Kidney epithelial cell (primary cell): Measurements from ENCODE around the gene GZMH. TPM values are rescaled to one million over a fixed set of nuclear protein-coding genes. Genes with fewer than 3 reads are reported as not detected.
A peak's percentile ranks its signal among the peaks of the same experiment; 100 is the strongest.

Source experiments
- DNase-seq: peaks from one replicate; pipeline ENCODE4 v3.0.0-alpha.2; 2010; ENCODE audit warnings: low read depth
- H3K27me3 ChIP-seq: 2 replicates; pipeline ENCODE4 v1.6.0; 2011; ENCODE audit warnings: low read length; ENCODE audit not compliant: control insufficient read depth, insufficient read depth
- H3K36me3 ChIP-seq: 2 replicates; pipeline ENCODE4 v1.5.1; 2011; ENCODE audit warnings: low read length; ENCODE audit not compliant: control insufficient read depth, insufficient read depth
- H3K4me3 ChIP-seq: 2 replicates; pipeline ENCODE4 v1.5.1; 2011; ENCODE audit warnings: low read depth, mild to moderate bottlenecking, control low read depth, low read length
- CTCF ChIP-seq: IDR thresholded peaks from 2 replicates; pipeline ENCODE4 v1.5.1; 2011; ENCODE audit warnings: mild to moderate bottlenecking, moderate library complexity, low read length, control low read depth, inconsistent platforms; ENCODE audit not compliant: insufficient read depth, poor library complexity, severe bottlenecking
- total RNA-seq: library from RNA; depleted of rRNA; stranded (reverse); fragments of >200 nt; gene quantifications from 2 replicates; pipeline ENCODE4 v1.2.3, GENCODE V29; 2015

GZMH gene
- total RNA-seq, 1 donor from 2014 or later, result not detected

- no peaks in the 10 kb centered on the region for H3K27me3 ChIP-seq
- no peak for DNase-seq
- no peak for TF ChIP-seq CTCF
- H3K4me3 ChIP-seq, result no peak overlapping the region
- H3K36me3 ChIP-seq, result no peaks in the 10 kb centered on the region
Measured at GRCh38 chr14:24563505-24563904, 46.0 kb downstream of the GZMH start.

- peak; percentile 39 for DNase-seq
Measured at GRCh38 chr14:24556756-24557155, 52.7 kb downstream of the GZMH start.

More at GRCh38 chr14:24556756-24557155, 52.7 kb downstream of the GZMH start:
- H3K4me3 ChIP-seq, result no peak overlapping the region
- no peaks in the 10 kb centered on the region for H3K36me3 ChIP-seq
- no peaks in the 10 kb centered on the region for H3K27me3 ChIP-seq
- no peak for TF ChIP-seq CTCF

Other genes with a start within 250 kb of the GZMH start
- 8.0 and 14.0 TPM in 2 replicates for gene NFATC4, start 241.5 kb downstream of the GZMH start, total RNA-seq
- 6.0 and 6.3 TPM in 2 replicates for gene NYNRIN, start 210.7 kb downstream of the GZMH start, total RNA-seq
- 0.34 and 0.88 TPM in 2 replicates for gene CBLN3, start 180.0 kb downstream of the GZMH start, total RNA-seq
- 44.0 and 47.8 TPM in 2 replicates for gene KHNYN, start 179.7 kb downstream of the GZMH start, total RNA-seq
- gene SDR39U1, start 166.9 kb downstream of the GZMH start, total RNA-seq, result 29.7 and 44.8 TPM in 2 replicates
- gene CMA1, start 101.4 kb downstream of the GZMH start, total RNA-seq, result not detected in 2 replicates
- gene CTSG, start 33.4 kb downstream of the GZMH start, total RNA-seq, result not detected in 2 replicates
- gene GZMB, start 24.5 kb upstream of the GZMH start, total RNA-seq, result not detected in 2 replicates